Heart right ventricle (tissue), 16 donors: Measurements from ENCODE around the gene SH2D3A. TPM values are rescaled to one million over a fixed set of nuclear protein-coding genes. Genes with fewer than 3 reads are reported as not detected.
"Not testable (repeated sequence)": the region's sequence is repeated elsewhere in the genome, so short reads cannot be mapped to it uniquely, and the experiment has no call there.

ENCODE experiments used
- ATAC-seq, 8 donors: fragments of 200-7000 bp; cut with Tn5 transposase; one replicate each; pipeline ENCODE4 v1.9.1; 2020; ENCODE audit warnings: mild to moderate bottlenecking in 8 of 8, moderate library complexity in 8 of 8, moderate number of reproducible peaks in 1 of 8
- DNase-seq, 2 donors: peaks; one replicate each; pipeline ENCODE4 v3.0.0-alpha.2; 2020
- H3K27ac ChIP-seq, 10 donors: fragments of 200-600 bp; sonication (generic) in 2 of 10; one replicate each; pipeline versions ENCODE4 v1.5.0 to v1.8.0; 2020 to 2022; ENCODE audit warnings: mild to moderate bottlenecking in 3 of 10
- H3K27me3 ChIP-seq, 7 donors: fragments of 200-600 bp; one replicate each; pipeline ENCODE4 v1.8.0; 2021 to 2022; ENCODE audit warnings: mild to moderate bottlenecking in 2 of 7
- H3K36me3 ChIP-seq, 9 donors: fragments of 200-600 bp; sonication (generic) in 1 of 9; one replicate each; pipeline versions ENCODE4 v1.5.0 to v1.8.0; 2020 to 2022; ENCODE audit warnings: mild to moderate bottlenecking in 2 of 9
- H3K4me1 ChIP-seq, 9 donors: fragments of 200-600 bp; sonication (generic) in 1 of 9; one replicate each; pipeline versions ENCODE4 v1.5.0 to v1.8.0; 2020 to 2022; ENCODE audit warnings: mild to moderate bottlenecking in 4 of 9
- H3K4me3 ChIP-seq, 10 donors: fragments of 200-600 bp; sonication (generic) in 2 of 10; one replicate each; pipeline versions ENCODE4 v1.5.0 to v1.8.0; 2020 to 2022; ENCODE audit warnings: mild to moderate bottlenecking in 7 of 10, moderate library complexity in 2 of 10
- H3K9me3 ChIP-seq, 11 donors: fragments of 200-600 bp in 10 of 11; sonication (generic) in 2 of 11; one replicate each; pipeline versions ENCODE4 v1.5.0 to v1.8.0; 2013 to 2022; ENCODE audit warnings: mild to moderate bottlenecking in 2 of 11, control low read depth in 1 of 11, moderate library complexity in 1 of 11
- CTCF ChIP-seq, 9 donors: fragments of 200-600 bp; sonication (generic) in 2 of 9; IDR thresholded peaks; one replicate each; pipeline versions ENCODE4 v1.5.0 to v1.8.0; 2021 to 2022; ENCODE audit warnings: antibody characterized with exemption in 9 of 9, mild to moderate bottlenecking in 5 of 9, moderate library complexity in 1 of 9
- WGBS, 2 donors: extraction: QIAGEN DNeasy Blood & Tissue Kit; methylation state at CpG; one replicate each; pipeline ENCODE4 v1.1.7; 2013; ENCODE audit warnings: inconsistent platforms in 1 of 2; 5-methylcytosine and 5-hydroxymethylcytosine counted together
- intact Hi-C, 10 donors: fragments of 100-400 bp; cut with DNase I; formaldehyde crosslinking; loops; one replicate each; pipeline versions ENCODE4 v1.11.1 to v1.14.2; 2022
- polyA plus RNA-seq, 2 donors: library from polyadenylated mRNA; stranded (reverse); fragments of 200-250 nt; gene quantifications; one replicate each; pipeline ENCODE4 v1.2.3, GENCODE V29; 2013
- total RNA-seq, 10 donors: library from RNA; stranded (reverse); fragmentation: NEBNext Ultra II Directional in 3 of 10; extraction: Animal tissue kit (Norgen Biotek cat#: 25700) in 3 of 10; gene quantifications; one replicate each; pipeline versions ENCODE4 v1.2.1 to v1.2.4, GENCODE V29; 2021 to 2023
- donor health status: Arrhythmogenic right ventricular cardiomyopathy.
- donor health status: ischemic (EF 13 %, LVEDD 7.1; RV severe dilation, severe dysfunction).
- donor health status: healthy with polysubstance abuse.
- donor health status: DM: no; HTN: yes; CAD: no.
- donor health status: DM: no; HTN: no; CAD: no.
- donor health status: ischemic (EF 25% LVEDD 6.9; RV normal size, moderate dysfunction).
- donor health status: ischemic (EF 25% LVEDD 5.7; RV mildly dilated, moderate dysfunction).
- donor health status: healthy.
- donor health status: DM: yes; HTN: yes; CAD: no.
- donor health status: Ischemic cardiomyopathy.
- donor health status: ischemic (EF 35%, LVEDD 5.7; RV mildly dilated, moderate dysfunction).
- donor health status: nonischemic (EF 11% LVEDD 7.7; RV severe dilation, severe dysfunction).
- donor health status: DM: yes; HTN: yes; CAD: no.
- donor health status: PGD.
- donor health status: ischemic (EF 29% LVEDD 5.4; RV normal size, mild dysfunction).
- donor health status: nonischemic (EF 23%, LVEDD 6.1; RV moderate dilation, normal function).

The SH2D3A gene
- total and polyA plus RNA-seq, 12 donors: 0.16 to 0.79 (median 0.36) TPM; not detected in 5

GRCh38 chr19:6772028-6772865, 5.0 kb upstream of the SH2D3A start, which contains the start of gene VAV1:
VAV1 (plus strand) TSS chr19:6772708; CDS start chr19:6772808, 100 bp downstream.
- Histone ChIP-seq H3K4me3 (peak within 1 kb of the TSS in 8 of 10 donors; percentile 21 to 78 (median 42)), H3K27me3 (peaks cover 3 to 31% (median 18%) of the 10 kb centered on the region in 7 donors), H3K27ac (peak within 1 kb of the TSS in 7 of 10 donors; percentile 5 to 94 (median 35)), H3K36me3 (no peaks in the 10 kb centered on the region), H3K4me1 (peaks cover 2 to 36% (median 6%) of the 10 kb centered on the region in 9 donors), H3K9me3 (no peaks in the 10 kb centered on the region)
- WGBS, 2 donors: 54 to 60% methylated on average over 24 to 25 of the region's 25 CpGs
- DNase-seq (peak; percentile 32 to 61), ATAC-seq (peak; percentile 60 to 84 (median 74))
- TF ChIP-seq CTCF (IDR thresholded peaks at IDR 0.05): peak in 2 of 9 donors; percentile 11 to 38
- intact Hi-C loops: no loop called here

GRCh38 chr19:6771648-6772027, 4.4 kb upstream of the SH2D3A start:
- 81 to 88% methylated on average over 7 of the region's 7 CpGs for WGBS, 2 donors
- Histone ChIP-seq H3K27me3 (peaks cover 7 to 36% (median 24%) of the 10 kb centered on the region in 7 donors), H3K27ac (peak overlapping the region in 1 of 10 donors; percentile 94), H3K4me1 (peaks cover 3 to 42% (median 13%) of the 10 kb centered on the region in 9 donors)
- intact Hi-C loops, H3K9me3 ChIP-seq, ATAC-seq, H3K4me3 ChIP-seq, H3K36me3 ChIP-seq, DNase-seq: not testable (repeated sequence)

- Histone ChIP-seq H3K27me3 (peaks cover 7 to 62% (median 34%) of the 10 kb centered on the region in 7 donors), H3K4me3 (no peak overlapping the region), H3K9me3 (no peaks in the 10 kb centered on the region), H3K27ac (no peak overlapping the region), H3K36me3 (no peaks in the 10 kb centered on the region), H3K4me1 (peaks cover 3 to 38% (median 21%) of the 10 kb centered on the region in 9 donors)
- intact Hi-C loops: loop anchor here in 2 of 10 donors (10.0 kb wide), 1 partner anchor 134 kb away; no protein-coding TSS in a partner anchor
- ATAC-seq (no peak), DNase-seq (no peak)
- 56 to 59% methylated on average over 11 of the region's 11 CpGs for WGBS, 2 donors
- TF ChIP-seq CTCF (IDR thresholded peaks at IDR 0.05): peak in 8 of 9 donors; percentile 9 to 53 (median 42)
Observed at GRCh38 chr19:6769006-6769619, 1.9 kb upstream of the SH2D3A start.

- H3K4me1 ChIP-seq: peaks cover 3 to 38% (median 21%) of the 10 kb centered on the region in 9 donors
- WGBS, 2 donors: 58 to 62% methylated on average over 8 of the region's 8 CpGs
- no peak for ATAC-seq
- peak overlapping the region in 1 of 10 donors; percentile 74 for H3K27ac ChIP-seq
- no peaks in the 10 kb centered on the region for H3K36me3 ChIP-seq
- TF ChIP-seq CTCF (IDR thresholded peaks at IDR 0.05): no peak
- H3K27me3 ChIP-seq: peaks cover 7 to 69% (median 34%) of the 10 kb centered on the region in 7 donors
- H3K9me3 ChIP-seq: no peaks in the 10 kb centered on the region
- intact Hi-C loops: loop anchor here in 2 of 10 donors (10.0 kb wide), 1 partner anchor 134 kb away; no protein-coding TSS in a partner anchor
- peak overlapping the region in 1 of 10 donors; percentile 55 for H3K4me3 ChIP-seq
- DNase-seq: no peak
Observed at GRCh38 chr19:6768236-6768785, 1.1 kb upstream of the SH2D3A start.
